HG03108 (cell line): ENCODE data around the gene NMT1.

Experiments
- ATAC-seq: cut with Tn5 transposase; IDR thresholded peaks from one replicate; pipeline ENCODE4 v1.9.1; 2021; ENCODE audit warnings: moderate library complexity; ENCODE audit not compliant: unreplicated experiment

NMT1 gene

DNA sequence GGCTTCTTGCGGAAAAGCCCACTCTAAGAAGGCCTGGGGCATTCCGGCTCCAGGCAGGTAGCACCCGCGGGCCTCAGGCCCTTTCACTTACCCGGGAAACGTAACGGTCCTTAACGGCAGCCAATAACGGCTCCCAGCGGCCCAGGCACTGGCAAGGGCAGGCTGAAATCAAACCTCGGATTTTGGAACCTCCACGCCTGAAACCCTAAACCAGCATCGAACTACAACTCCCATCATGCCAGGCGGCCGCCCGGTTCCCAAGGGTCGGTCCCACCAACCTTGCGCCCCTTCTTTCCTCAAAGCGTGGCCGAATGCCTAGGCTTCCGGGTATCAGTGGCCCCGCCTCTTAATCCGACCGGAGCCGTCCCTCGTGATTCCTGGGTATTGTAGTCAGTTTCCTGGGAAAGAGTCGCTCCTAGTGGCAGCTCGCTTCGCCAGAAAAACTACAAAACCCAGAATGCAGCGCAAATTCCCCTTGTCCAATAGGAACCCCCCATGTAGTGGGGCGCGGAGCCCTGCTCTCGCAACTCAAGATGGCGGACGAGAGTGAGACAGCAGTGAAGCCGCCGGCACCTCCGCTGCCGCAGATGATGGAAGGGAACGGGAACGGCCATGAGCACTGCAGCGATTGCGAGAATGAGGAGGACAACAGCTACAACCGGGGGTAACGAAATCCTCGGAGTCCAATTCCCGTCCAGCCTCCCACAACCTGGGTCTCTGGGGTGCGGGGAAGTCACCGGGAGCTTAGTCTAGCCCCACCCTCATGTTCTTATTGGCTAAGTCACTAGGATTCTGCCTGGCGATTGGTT is at the start of gene NMT1:
NMT1 (plus strand) TSS at position 521 of the 809 bp plus-strand sequence; CDS start at position 534, 13 bp downstream.
- peak; percentile 87 for ATAC-seq

DNA sequence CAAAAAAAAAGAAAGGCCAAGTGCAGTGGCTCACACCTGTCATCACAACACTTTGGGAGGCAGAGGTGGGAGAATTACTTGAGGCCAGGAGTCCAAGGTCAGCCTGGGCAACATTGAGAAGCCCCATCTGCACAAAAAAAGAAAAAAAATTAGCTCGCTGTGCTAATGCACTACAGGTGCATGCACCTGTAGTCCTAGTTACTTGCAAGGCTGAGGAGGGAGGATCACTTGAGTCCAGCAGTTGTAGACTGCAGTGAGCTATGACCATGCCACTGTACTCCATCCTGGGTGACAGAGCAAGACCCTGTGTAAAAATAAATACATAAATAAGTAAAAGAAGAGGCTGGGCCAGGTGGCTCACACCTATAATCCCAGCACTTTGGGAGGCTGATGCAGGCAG is 49.4 kb upstream of the NMT1 start:
- no peak for ATAC-seq

DNA sequence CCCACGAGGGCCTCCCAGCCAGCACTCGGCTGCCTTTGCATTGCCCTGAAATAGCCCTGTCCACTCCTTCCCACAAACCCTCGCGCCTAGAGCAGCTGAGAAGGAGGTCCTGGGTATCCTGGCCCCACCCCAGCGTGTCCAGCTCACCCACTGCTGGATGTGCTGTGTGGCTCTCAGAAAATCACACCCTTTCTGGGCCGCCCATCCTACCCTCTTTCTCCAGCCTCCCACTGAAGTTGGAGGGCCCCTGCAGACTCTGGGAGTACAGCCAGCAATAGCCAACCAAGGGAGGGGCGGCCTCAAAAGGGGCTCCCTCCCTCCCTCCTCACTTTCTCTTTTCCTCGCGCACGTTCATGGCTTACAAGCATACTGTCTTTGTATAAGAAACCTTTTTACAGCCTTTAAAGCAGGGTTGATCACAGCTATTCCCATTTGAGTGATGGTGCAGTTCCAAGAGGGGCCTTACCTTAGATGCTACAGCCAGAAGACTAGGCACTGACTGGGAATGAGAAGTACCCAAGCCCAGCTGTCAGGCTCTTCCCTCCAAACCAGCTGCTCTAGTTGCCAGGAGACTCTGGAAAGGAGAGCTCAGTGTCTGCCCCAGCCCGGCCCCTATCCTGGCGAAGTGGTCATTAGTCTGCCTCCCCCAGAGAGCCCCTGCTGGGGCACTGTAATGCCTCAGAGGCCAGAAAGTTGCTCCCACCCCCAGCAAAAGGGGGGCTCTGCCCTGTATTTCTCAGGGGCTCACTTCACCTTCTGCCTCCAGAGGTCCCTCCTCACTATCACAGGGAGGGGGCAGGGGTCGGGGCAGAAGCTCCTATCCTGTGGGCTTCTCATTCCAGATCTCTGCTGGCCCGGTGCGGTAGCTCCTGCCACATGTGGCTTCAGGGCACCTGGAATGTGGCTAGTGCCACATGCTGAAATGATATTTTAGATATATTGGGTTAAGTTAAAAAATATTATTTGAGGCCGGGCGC is 47.8 kb upstream of the NMT1 start:
- no peak for ATAC-seq

DNA sequence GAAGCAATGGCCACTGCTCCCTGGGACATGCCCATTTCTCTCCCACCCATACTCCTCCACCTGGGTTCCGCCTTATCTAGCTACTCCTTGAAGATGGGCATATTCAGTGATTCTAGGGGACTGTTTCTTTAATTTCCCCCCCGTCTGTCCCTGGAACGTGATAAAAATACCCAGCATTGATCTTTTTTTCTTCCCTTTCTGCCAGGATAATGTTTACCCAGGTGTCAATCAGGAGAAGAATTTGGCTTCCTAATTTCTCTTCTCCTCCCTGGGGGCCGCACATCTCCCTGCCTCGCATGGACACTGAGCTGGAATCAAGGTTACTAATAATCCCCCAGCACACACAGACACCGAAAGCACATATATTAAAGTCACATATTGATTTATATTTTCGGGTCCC is 44.9 kb upstream of the NMT1 start:
- ATAC-seq: no peak

DNA sequence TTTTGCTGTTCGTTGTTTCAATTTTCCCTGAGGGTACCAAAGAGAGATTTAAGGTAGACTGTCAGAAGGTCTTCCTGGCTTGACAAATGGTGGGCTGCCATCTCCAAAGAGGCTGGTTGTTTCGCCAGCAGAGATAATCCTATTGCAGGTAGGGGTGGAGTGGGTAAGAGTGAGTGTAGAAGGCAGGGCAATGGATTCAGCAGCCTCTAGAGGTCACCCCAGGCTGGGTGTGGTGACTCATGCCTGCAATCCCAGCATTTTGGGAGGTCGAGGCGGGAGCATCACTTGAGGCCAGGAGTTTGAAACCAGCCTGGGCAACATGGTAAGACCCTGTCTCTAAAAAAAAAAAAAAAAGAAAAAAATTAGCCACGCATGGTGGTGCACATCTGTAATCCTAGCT is 44.3 kb upstream of the NMT1 start:
- ATAC-seq: no peak

- ATAC-seq: no peak
These were observed 42.6 kb upstream of the NMT1 start for GRCh38 chr17:45018514-45018847.

DNA sequence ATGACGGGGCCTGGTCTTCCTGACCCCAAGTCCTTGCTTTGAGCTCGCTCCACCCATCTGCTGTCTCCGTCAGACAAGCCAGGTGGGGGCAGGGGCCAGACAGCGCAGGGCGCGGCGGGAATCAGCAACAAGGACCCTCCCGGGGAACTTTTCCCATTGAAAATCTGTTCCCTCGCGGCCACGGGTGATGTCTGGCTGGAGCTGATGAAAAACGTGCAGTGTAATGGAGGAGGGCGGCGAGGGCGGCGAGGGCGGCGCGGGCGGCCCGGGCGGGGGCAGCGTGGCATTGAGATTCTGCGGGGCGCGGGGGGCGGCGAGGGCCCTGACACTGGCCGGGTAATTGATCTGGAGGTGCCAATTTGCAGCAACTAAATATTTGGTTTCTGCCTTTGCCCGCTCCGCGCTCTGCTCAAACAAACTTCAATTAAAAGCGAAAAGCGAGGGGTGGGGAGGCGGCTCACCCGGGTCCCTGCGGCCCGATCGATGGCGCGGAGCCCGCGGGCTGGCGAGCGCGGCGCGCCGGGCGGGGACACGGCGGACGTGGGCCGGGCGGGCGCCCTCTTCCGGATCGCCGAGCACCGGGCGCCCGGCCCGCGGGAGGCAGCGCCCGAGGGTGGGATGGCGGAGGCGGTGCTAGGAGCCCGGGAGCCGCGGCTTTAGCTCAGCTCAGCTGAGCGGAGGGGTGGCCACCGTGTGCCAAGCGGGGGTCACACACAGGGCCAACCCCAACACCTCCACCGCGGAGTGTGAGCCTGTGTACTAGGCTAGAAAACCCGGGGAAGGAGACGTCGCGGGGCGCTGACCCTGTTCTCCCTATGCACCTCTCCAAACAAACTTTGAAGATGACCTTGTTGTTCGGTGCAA is 42.0 kb upstream of the NMT1 start:
- no peak for ATAC-seq

DNA sequence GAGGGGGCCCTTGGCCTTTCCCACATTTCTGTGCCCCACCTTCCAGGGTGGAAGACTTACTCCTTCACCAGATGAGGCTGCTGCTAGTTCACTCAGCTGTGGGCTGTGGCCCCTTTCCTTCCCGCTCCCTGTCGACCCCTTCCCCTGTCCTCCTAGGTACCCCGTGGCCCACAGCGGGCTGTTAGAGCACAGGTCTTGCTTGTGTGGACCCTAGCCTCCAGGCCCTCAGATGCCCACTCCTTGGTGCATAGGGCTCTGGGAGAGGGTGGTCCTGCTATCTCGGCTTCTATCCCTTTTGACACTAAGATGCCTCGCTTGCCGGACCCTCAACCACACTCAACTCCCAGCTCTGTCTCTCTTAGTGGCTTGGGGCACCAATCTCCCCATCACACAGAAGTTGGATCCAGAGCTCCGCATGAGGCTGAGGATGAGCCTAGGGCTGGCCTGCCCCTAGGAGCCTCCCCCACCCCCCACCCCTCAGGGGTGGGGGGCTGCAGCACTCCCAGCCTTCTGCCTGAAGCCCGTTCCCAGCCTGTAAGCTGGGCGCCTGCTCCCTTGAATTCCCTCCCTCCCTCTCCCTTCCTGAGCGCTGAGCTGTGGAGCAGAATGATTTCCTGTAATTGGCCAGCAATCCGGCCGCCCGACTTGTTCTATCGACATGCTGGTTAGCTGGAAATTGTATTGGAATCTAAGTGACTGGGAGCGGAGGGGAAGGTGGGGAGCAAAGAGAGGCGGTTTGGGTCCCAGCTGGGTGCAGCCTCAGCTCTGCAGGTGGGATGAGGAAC is 40.6 kb upstream of the NMT1 start:
- no peak for ATAC-seq

DNA sequence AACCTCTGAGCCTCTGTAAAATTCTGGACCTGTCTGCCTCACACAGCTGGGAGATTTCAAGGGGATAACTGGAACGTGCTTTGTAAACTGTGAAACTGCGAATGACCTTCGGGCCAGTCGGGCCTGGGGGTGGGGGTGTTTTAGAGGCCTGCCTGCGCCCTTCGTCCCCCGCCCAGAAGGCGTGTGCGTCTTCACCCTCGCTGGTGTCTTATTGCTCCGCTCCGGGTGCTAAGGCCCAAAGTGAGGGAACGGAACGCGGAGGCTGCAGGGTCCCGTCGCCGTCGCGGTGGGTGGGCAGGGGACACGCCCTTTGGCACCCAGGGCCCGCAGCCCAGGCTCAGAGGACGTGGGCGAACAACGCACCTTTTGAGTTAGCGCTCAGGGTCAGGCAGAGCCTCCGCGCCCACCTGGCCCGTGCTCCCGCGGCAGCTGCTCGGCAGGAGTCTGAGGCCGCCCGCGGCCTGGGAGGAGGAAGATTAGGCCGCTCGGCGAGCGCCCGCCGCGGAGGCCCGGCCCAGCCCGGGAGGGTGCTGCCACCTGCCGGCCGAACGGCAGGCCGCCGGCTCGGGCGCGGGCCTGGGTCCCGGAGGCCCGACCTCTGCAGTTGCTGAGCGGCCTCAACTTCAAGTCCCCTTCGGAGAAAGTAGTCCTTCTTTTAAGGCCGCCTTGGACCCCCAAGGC is 39.4 kb upstream of the NMT1 start:
- peak; percentile 53 for ATAC-seq

DNA sequence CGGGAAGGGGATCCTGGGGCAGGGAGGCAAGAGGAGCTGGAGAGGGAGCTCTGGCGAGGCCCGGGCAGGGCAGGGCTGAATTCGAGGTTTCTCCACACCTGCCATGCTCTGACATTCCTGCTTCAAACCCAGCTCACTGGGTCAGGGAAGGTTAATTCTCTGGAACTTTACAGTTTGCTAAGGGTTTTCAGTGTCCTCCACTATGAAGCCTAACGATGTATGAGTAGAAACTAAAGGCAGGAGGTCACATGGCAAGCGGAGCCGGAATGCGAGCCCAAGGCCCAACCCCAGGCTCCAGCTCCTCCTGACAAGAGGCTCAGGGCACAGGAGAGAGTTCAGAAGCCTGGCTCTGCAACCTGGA is 38.8 kb upstream of the NMT1 start:
- no peak for ATAC-seq

DNA sequence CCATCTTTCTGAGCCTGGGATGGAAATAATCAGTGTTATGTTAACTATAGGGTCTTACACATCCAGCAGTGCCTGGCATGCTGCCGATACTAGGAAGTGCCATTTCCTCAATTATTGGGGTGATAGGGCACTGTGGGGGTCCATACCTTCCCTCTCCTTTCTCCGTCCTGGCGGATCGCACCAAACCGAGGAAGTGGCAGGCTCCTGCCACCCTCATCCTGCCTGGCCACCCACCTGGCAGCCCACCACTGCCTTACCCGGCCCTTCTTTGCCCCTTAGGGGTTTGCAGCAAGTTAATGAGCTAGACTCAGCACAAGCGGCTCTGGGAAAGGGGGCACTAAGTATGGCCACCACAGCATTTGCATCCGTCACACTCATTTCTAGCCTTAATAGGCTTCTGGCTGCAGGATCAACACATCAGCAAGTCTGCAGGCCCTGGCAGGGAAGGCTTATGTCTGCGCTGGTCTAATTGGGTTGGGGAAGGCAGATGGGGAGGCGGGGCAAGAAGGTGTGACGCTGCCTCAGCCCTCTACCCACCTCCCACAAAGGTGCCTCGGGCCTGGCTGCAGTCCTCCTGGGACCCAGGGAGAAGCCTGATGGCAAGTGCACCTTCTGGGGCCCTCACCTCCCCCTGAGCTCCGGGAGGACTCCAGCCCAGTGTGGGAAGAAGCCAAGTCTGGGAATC is 38.3 kb upstream of the NMT1 start:
- no peak for ATAC-seq

GRCh38 chr17:45029096-45029495 is 32.0 kb upstream of the NMT1 start:
- no peak for ATAC-seq

DNA sequence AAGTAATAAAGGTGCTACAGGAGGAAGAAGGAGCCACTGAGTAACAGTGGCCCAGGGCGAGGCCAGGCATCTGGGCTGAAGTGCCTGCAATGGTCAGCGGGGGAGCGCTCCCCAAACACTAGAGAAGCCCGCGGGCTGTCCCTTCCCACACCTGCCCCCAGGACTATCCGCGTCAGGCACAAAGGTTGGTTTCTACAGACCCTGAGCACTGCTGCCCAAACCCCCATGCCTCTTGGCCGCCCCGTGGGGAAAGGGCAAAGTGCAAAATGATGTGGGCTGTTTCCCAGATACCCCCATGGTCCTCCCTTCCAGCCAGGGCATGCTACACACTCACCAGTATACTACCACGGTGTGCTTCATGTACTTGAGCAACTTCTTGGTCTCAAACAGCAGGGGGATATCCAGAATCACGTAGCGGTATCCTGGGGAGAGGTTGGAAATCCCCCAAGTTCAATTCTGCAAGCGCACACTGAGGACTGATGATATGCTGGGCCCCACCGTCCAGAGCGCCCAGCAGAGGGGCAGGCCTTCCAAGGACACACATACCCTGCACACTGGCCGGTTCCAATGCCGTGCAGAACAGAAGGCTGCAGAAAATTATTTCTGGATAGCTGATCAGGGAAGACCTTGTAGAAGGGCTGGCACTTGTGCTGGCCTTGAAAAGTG is 31.2 kb upstream of the NMT1 start:
- ATAC-seq: no peak

DNA sequence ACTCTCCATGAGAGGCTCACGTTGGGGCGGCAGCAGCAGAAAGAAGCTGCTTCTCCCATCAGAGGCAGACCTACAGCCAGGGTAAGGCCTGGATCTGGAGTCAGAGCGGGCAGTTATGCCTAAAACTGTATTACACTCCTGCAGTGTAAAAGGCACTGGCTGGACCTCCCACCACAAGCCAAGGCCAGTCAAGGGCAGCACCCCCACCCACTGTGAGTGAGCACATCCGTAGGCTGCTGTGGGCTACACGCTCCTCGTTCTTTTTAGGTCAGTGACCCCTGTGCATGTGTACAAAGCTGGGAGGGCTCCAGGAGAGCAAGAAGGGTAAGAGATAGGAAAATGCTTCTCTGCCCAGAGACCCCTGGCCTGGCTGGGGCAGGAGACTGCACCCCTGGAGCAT is 30.4 kb upstream of the NMT1 start:
- ATAC-seq: no peak

DNA sequence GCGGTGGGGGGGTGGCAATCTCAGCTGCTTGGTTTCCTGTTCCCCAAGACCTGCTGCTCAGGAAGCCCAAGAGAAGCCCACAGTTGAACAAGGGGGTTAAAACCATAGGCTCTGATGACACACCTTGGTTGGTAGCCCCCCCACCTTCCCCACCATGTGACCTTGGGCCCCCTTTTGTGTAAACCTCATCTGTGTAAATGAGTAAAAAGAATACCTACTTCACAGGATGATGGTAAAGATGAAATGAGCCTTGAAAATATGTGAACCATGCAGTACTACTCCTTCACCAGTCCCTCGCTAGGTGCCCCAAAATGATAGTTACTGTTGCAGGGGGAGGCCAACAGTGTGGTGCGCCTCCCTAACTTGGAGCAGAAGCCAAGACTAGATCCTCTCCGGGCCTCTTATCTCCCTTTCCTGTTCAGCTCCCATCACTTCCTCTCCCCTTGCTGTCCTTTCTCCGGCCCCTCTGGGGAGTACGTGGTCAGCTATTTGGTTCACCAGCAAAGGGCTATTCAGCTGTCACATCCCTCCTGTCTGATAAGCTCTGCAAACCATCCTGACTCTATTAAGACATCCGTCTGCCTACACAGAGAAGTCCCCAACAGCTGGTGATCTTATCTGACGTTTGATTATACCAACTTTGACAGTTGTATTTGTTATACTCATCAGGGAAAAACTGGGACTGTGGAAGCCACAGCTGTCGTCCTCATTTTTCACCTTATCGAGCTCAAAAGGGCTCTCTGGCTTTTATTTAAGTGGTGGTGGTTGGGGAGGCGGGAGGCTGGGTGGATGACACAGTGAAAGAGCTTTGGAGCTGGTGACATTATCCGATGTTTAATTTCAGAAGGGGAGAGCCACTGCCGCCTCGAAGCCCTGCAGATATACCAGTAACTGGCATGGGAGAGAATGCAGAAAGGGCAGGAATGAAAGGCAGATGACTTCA is 29.6 kb upstream of the NMT1 start:
- ATAC-seq: no peak

- ATAC-seq: no peak
These were observed 29.0 kb upstream of the NMT1 start for GRCh38 chr17:45032174-45032541.

DNA sequence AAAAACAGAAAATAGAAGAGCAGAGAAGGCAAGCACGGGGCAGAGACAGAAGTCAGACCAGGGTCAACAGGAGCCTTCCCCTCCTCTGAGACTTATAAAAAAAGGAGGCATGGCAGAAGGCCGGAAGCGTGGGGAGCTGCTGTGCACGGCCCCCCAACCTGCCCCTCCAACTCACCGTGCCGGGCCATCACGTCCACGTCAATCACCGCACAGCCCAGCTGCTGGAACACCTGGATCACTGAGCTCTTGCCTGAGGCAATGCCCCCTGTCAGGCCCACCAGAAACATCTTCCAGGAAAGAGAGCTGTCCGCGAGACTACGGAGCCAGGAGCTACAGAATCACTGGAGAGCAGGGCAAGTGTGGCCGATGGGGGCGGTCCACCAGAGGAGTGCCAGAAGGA is 26.5 kb upstream of the NMT1 start:
- ATAC-seq: no peak

DNA sequence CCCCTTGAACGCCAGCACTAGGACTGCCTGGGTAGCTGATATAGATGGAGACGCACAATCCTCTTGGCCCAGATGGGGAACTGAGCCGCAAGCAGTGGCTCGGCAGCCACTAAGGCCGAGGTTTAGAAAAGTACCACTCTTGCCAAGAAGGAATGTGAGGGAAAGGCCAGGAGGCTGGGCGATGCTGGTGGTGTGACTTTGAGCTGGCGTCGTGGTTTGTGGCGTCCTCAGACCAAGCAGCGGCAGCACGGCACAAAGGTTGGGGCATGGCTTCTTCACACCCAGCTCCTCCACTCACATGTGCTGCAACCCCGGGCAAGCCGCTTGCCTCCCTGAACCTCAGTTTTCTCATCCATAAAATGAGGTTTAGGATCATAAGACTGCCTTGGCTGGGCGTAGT is 25.3 kb upstream of the NMT1 start:
- ATAC-seq: no peak
